Suprapubic skin (tissue), 4 donors: ENCODE measurements around the gene KCNC4. TPM values are rescaled to one million over a fixed set of nuclear protein-coding genes. Genes with fewer than 3 reads are reported as not detected.

ENCODE experiments used
- DNase-seq, 2 donors: peaks; one replicate each; pipeline ENCODE4 v3.0.0-alpha.2; 2019; ENCODE audit warnings: low spot score in 2 of 2
- H3K27ac ChIP-seq: fragments of 200-600 bp; sonication (generic); one replicate; pipeline ENCODE4 v1.5.1; 2019
- H3K27me3 ChIP-seq: fragments of 200-600 bp; sonication (generic); one replicate; pipeline ENCODE4 v1.5.1; 2019
- H3K36me3 ChIP-seq: fragments of 200-600 bp; sonication (generic); one replicate; pipeline ENCODE4 v1.5.1; 2019
- H3K4me1 ChIP-seq: fragments of 200-600 bp; sonication (generic); one replicate; pipeline ENCODE4 v1.5.1; 2019
- H3K4me3 ChIP-seq: fragments of 200-600 bp; sonication (generic); one replicate; pipeline ENCODE4 v1.5.1; 2019; ENCODE audit warnings: mild to moderate bottlenecking
- H3K9me3 ChIP-seq: fragments of 200-600 bp; sonication (generic); one replicate; pipeline ENCODE4 v1.5.1; 2019
- CTCF ChIP-seq, 2 donors: fragments of 200-600 bp in 1 of 2; fragments of 450-650 bp in 1 of 2; sonication (generic) in 1 of 2; IDR thresholded peaks; one replicate each; pipeline ENCODE4 v1.5.1; 2016 to 2019; ENCODE audit warnings: antibody characterized with exemption in 2 of 2, mild to moderate bottlenecking in 1 of 2, moderate library complexity in 1 of 2
- EP300 ChIP-seq: sonication (generic); formaldehyde crosslinking; IDR thresholded peaks from one replicate; pipeline ENCODE4 v1.6.1; 2017; ENCODE audit warnings: antibody characterized with exemption
- POLR2A ChIP-seq, 2 donors: fragments of 450-650 bp; IDR thresholded peaks; one replicate each; pipeline ENCODE4 v1.6.1; 2017; ENCODE audit warnings: antibody characterized with exemption in 2 of 2, mild to moderate bottlenecking in 2 of 2, moderate library complexity in 2 of 2
- POLR2AphosphoS5 ChIP-seq, 3 donors: sonication (generic); formaldehyde crosslinking; IDR thresholded peaks; one replicate each; pipeline ENCODE4 v1.6.1; 2017; ENCODE audit warnings: antibody characterized with exemption in 3 of 3
- WGBS: methylation state at CpG from one replicate; pipeline ENCODE4 v1.1.5; 2018; 5-methylcytosine and 5-hydroxymethylcytosine counted together
- total RNA-seq, 4 donors: library from RNA; depleted of rRNA; stranded (reverse); fragments of >200 nt; gene quantifications; one replicate each; pipeline ENCODE4 v1.1.0, GENCODE V29; 2016

KCNC4 gene
- total RNA-seq, 4 donors from 2014 or later, result 4.5 to 15.8 (median 7.4) TPM

- Histone ChIP-seq H3K27me3 (no peaks in the 10 kb centered on the region), H3K36me3 (no peaks in the 10 kb centered on the region), H3K9me3 (no peaks in the 10 kb centered on the region), H3K4me3 (no peak overlapping the region), H3K27ac (no peak overlapping the region), H3K4me1 (no peaks in the 10 kb centered on the region)
- no peak for DNase-seq
- no peak for TF ChIP-seq CTCF (IDR thresholded peaks at IDR 0.05)
- TF ChIP-seq EP300, result no peak
- no peak for TF ChIP-seq POLR2A (IDR thresholded peaks at IDR 0.05)
- no peak for TF ChIP-seq POLR2AphosphoS5 (IDR thresholded peaks at IDR 0.05)
- WGBS, result 72% methylated on average over 4 of the region's 10 CpGs
Measured at GRCh38 chr1:110201157-110201825, 8.8 kb upstream of the KCNC4 start.

DNA sequence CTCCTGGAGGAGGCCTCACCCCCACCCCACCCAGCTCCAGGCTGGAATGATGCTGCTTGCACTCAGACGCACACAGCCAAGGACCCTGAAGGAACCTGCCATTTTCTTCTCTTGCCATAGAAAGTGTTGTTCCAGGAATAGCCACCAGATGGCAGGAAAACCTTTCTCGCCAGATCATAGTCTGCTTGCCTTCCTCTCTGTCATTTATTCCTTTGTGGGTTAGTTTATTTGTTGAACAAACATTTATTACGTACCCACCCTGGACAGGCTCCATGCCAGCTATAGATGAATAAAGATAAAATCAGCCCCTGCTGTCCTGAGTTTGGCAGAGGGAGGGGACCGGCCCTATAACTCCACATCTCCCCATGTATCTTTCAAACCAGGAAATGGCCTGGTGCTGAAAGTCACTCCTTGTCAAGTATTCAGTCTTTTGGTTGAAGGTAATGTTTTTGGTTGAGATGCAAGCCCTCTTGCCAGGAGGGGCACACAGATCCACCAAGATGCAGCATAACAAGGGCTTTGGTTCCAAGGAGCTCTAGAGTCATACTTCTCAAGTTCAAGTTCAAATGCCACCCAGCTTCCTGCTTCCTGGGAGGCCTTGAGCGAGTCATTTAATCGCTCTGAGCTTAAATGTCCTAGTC lies 7.0 kb upstream of the KCNC4 start:
- TF ChIP-seq POLR2AphosphoS5 (IDR thresholded peaks at IDR 0.05) (no peak), EP300 (no peak), CTCF (IDR thresholded peaks at IDR 0.05) (peak; percentile 79 to 82), POLR2A (IDR thresholded peaks at IDR 0.05) (no peak)
- no peaks in the 10 kb centered on the region for H3K36me3 ChIP-seq
- H3K27me3 ChIP-seq, result no peaks in the 10 kb centered on the region
- no peak for DNase-seq
- H3K4me1 ChIP-seq, result no peaks in the 10 kb centered on the region
- WGBS, result 36% methylated on average over 6 of the region's 6 CpGs
- H3K9me3 ChIP-seq, result no peaks in the 10 kb centered on the region
- H3K4me3 ChIP-seq, result no peak overlapping the region
- H3K27ac ChIP-seq, result no peak overlapping the region

- Histone ChIP-seq H3K4me3 (no peak overlapping the region), H3K36me3 (no peaks in the 10 kb centered on the region), H3K9me3 (no peaks in the 10 kb centered on the region), H3K27ac (no peak overlapping the region), H3K27me3 (no peaks in the 10 kb centered on the region), H3K4me1 (peaks cover 11% of the 10 kb centered on the region)
- TF ChIP-seq CTCF (IDR thresholded peaks at IDR 0.05) (no peak), POLR2AphosphoS5 (IDR thresholded peaks at IDR 0.05) (no peak), POLR2A (IDR thresholded peaks at IDR 0.05) (no peak), EP300 (no peak)
- no peak for DNase-seq
- WGBS, result 71% methylated on average over 4 of the region's 4 CpGs
Measured at GRCh38 chr1:110205156-110205555, 5.0 kb upstream of the KCNC4 start.

DNA sequence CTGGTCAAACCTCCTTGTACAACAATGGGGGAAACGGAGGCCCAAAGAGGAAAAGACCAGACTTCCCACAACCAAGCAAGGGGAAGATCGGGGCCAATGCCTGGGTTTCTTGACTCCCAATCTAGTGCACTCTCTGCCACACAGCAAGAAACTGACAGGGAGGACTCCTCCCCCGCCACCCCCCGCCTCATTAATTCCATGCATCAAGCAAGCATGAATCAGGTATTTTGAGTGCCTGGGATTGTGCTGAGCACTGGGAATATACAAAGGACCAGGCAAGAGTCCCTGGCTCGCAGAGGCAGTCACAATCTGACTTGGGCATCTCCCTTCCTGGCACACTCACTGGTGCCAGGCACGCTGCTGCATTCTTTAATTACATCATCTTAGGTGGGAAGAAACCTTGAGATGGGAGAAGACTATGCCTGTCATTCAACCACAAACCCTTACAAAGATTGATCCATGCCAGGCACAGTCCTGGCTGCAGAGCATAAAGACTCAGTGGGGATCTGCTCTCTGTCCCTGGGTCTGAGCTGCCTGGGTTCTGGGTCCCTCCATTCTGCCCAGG lies 4.4 kb upstream of the KCNC4 start:
- no peaks in the 10 kb centered on the region for H3K9me3 ChIP-seq
- H3K36me3 ChIP-seq, result no peaks in the 10 kb centered on the region
- no peak for DNase-seq
- no peak for TF ChIP-seq POLR2A (IDR thresholded peaks at IDR 0.05)
- TF ChIP-seq POLR2AphosphoS5 (IDR thresholded peaks at IDR 0.05), result no peak
- TF ChIP-seq CTCF (IDR thresholded peaks at IDR 0.05), result no peak
- no peak for TF ChIP-seq EP300
- H3K4me1 ChIP-seq, result peaks cover 16% of the 10 kb centered on the region
- H3K4me3 ChIP-seq, result no peak overlapping the region
- H3K27ac ChIP-seq, result no peak overlapping the region
- 81% methylated on average over 5 of the region's 6 CpGs for WGBS
- no peaks in the 10 kb centered on the region for H3K27me3 ChIP-seq

- Histone ChIP-seq H3K36me3 (no peaks in the 10 kb centered on the region), H3K9me3 (no peaks in the 10 kb centered on the region), H3K27ac (no peak overlapping the region), H3K4me3 (no peak overlapping the region), H3K27me3 (no peaks in the 10 kb centered on the region), H3K4me1 (peaks cover 23% of the 10 kb centered on the region)
- no peak for DNase-seq
- 95% methylated on average over 7 of the region's 11 CpGs for WGBS
- TF ChIP-seq CTCF (IDR thresholded peaks at IDR 0.05) (no peak), POLR2A (IDR thresholded peaks at IDR 0.05) (no peak), EP300 (no peak), POLR2AphosphoS5 (IDR thresholded peaks at IDR 0.05) (no peak)
Measured at GRCh38 chr1:110206261-110206920, 3.7 kb upstream of the KCNC4 start.
